GM12878 (cell line): ENCODE measurements around the gene HPRT1. TPM values are rescaled to one million over a fixed set of nuclear protein-coding genes. Genes with fewer than 3 reads are reported as not detected.

Experiments used
- ATAC-seq: fragments of 200-7000 bp; cut with Tn5 transposase; 3 replicates; pipeline ENCODE4 v1.9.1; 2020; ENCODE audit warnings: mild to moderate bottlenecking, moderate library complexity
- BruUV-seq: library from RNA; stranded (reverse); fragments of 400-500 nt; replicated peaks from 2 replicates; lab custom pipeline; 2021; lab: Mats Ljungman, UMichigan
- CTCF ChIA-PET: fragments of 300-600 bp; sonication (Branson Sonifier 250); formaldehyde crosslinking; extraction: SDS; loops from one replicate; lab custom pipeline; 2021; ENCODE audit warnings: inconsistent platforms; lab: Yijun Ruan, JAX
- POLR2A ChIA-PET: fragments of 350-600 bp; formaldehyde crosslinking; extraction: SDS; loops from one replicate; lab custom pipeline; 2021; ENCODE audit warnings: inconsistent platforms; lab: Charles Lee
- RAD21 ChIA-PET: fragments of 300-600 bp; sonication (Branson Sonifier 250); formaldehyde crosslinking; loops from one replicate; lab custom pipeline; 2023; ENCODE audit warnings: antibody characterized with exemption; ENCODE audit not compliant: unreplicated experiment; lab: Charles Lee
- SMC1A ChIA-PET: fragments of 300-600 bp; sonication (Branson Sonifier 250); formaldehyde crosslinking; loops from one replicate; lab custom pipeline; 2023; ENCODE audit not compliant: unreplicated experiment, uncharacterized antibody; lab: Charles Lee
- DNase-seq: peaks from one replicate; pipeline ENCODE4 v3.0.0-alpha.2; 2011; ENCODE audit warnings: low read depth, low spot score
- FAIRE-seq: peaks from 3 replicates; lab custom pipeline; 2011; peaks lifted over from hg19 to GRCh38; lab: Jason Lieb, UNC
- H2AFZ ChIP-seq: 2 replicates; pipeline ENCODE4 v1.6.0; 2011; ENCODE audit warnings: low read depth, low read length, control low read depth; ENCODE audit not compliant: control insufficient read depth
- H3K27ac ChIP-seq: 2 replicates; pipeline ENCODE4 v1.5.1; 2011; ENCODE audit warnings: control low read depth; ENCODE audit not compliant: control insufficient read depth, insufficient read depth
- H3K27me3 ChIP-seq, 2 experiments: replicated peaks in 1 of 2; 2 replicates each; pipeline versions ENCODE4 v1.6.0 to v1.6.1; 2011; ENCODE audit warnings: low read length in 1 of 2; ENCODE audit not compliant: control insufficient read depth in 2 of 2, insufficient read depth in 2 of 2
- H3K36me3 ChIP-seq, 2 experiments: 2 replicates each; pipeline ENCODE4 v1.5.1; 2011; ENCODE audit warnings: low read length in 1 of 2; ENCODE audit not compliant: control insufficient read depth in 2 of 2, insufficient read depth in 2 of 2
- H3K4me1 ChIP-seq: 2 replicates; pipeline ENCODE4 v1.6.1; 2011; ENCODE audit warnings: mild to moderate bottlenecking, low read length, moderate library complexity, mixed read lengths; ENCODE audit not compliant: control insufficient read depth, insufficient read depth
- H3K4me2 ChIP-seq: 2 replicates; pipeline ENCODE4 v1.6.0; 2011; ENCODE audit warnings: control low read depth; ENCODE audit not compliant: control insufficient read depth, insufficient read depth
- H3K4me3 ChIP-seq: fragments of 200-600 bp; sonication (generic); 2 replicates; pipeline ENCODE4 v1.5.1; 2016
- H3K79me2 ChIP-seq: 2 replicates; pipeline ENCODE4 v1.6.0; 2011; ENCODE audit warnings: low read length; ENCODE audit not compliant: control insufficient read depth, insufficient read depth
- H3K9ac ChIP-seq: 2 replicates; pipeline ENCODE4 v1.8.0; 2011; ENCODE audit warnings: low read length, control low read depth, mixed read lengths; ENCODE audit not compliant: control insufficient read depth, insufficient read depth
- H3K9me3 ChIP-seq: replicated peaks from 3 replicates; pipeline ENCODE4 v1.5.1; 2011; ENCODE audit warnings: mild to moderate bottlenecking, low read length; ENCODE audit not compliant: control insufficient read depth, insufficient read depth
- H4K20me1 ChIP-seq: 2 replicates; pipeline ENCODE4 v1.6.0; 2011; ENCODE audit not compliant: control insufficient read depth, insufficient read depth
- CEBPB ChIP-seq, 2 experiments: fragments of 150-350 bp in 1 of 2; IDR thresholded peaks; 2 replicates each; pipeline ENCODE4 v1.6.1; 2012 to 2014; ENCODE audit warnings: low read depth in 2 of 2, low read length in 2 of 2, borderline replicate concordance in 1 of 2, inconsistent platforms in 1 of 2
- E2F4 ChIP-seq: IDR thresholded peaks from 2 replicates; pipeline ENCODE4 v1.6.1; 2012; ENCODE audit warnings: low read depth, low read length, improper control_type of control experiment
- FOXK2 ChIP-seq: fragments of 450-650 bp; IDR thresholded peaks from 2 replicates; pipeline ENCODE4 v1.6.1; 2017; ENCODE audit warnings: mild to moderate bottlenecking, moderate library complexity
- IRF5 ChIP-seq: fragments of 450-650 bp; IDR thresholded peaks from 2 replicates; pipeline ENCODE4 v1.6.1; 2017; ENCODE audit warnings: borderline replicate concordance
- NBN ChIP-seq: fragments of 450-650 bp; IDR thresholded peaks from 2 replicates; pipeline ENCODE4 v1.6.1; 2016
- NKRF ChIP-seq: fragments of 450-650 bp; conservative IDR thresholded peaks from 2 replicates; pipeline ENCODE4 v1.6.1; 2017; ENCODE audit warnings: mild to moderate bottlenecking, moderate library complexity
- RB1 ChIP-seq: fragments of 450-650 bp; formaldehyde crosslinking; IDR thresholded peaks from 2 replicates; pipeline ENCODE4 v1.6.1; 2017; ENCODE audit warnings: mild to moderate bottlenecking, borderline replicate concordance
- SP1 ChIP-seq: IDR thresholded peaks from one replicate; pipeline ENCODE4 v1.6.1; 2011; ENCODE audit warnings: low read depth, low read length
- SREBF1 ChIP-seq: IDR thresholded peaks from 2 replicates; pipeline ENCODE4 v1.6.1; 2012; ENCODE audit warnings: mild to moderate bottlenecking, low read length
- SREBF2 ChIP-seq: IDR thresholded peaks from 2 replicates; pipeline ENCODE4 v1.6.1; 2012; ENCODE audit warnings: mild to moderate bottlenecking, low read length
- YY1 ChIP-seq: IDR thresholded peaks from 2 replicates; pipeline ENCODE4 v1.6.1; 2011; ENCODE audit warnings: low read depth, mild to moderate bottlenecking, low read length
- ZNF24 ChIP-seq: fragments of 450-650 bp; IDR thresholded peaks from 2 replicates; pipeline ENCODE4 v1.6.1; 2017; ENCODE audit warnings: antibody characterized with exemption, mild to moderate bottlenecking
- ZSCAN29 ChIP-seq: fragments of 450-650 bp; IDR thresholded peaks from 2 replicates; pipeline ENCODE4 v1.6.1; 2017; ENCODE audit warnings: mild to moderate bottlenecking, moderate library complexity
- WGBS: methylation state at CpG from one replicate; pipeline ENCODE4 v1.1.6; 2016; ENCODE audit warnings: low lambda C conversion rate; ENCODE audit not compliant: insufficient replicate concordance, insufficient coverage; ENCODE audit errors: missing lambda C conversion rate; 5-methylcytosine and 5-hydroxymethylcytosine counted together
- in situ Hi-C: fragments of 300-500 bp; cut with MboI; formaldehyde crosslinking; loops from 9 replicates; pipeline ENCODE4 v1.14.3; 2018; ENCODE audit warnings: mixed read lengths
- intact Hi-C: fragments of 100-400 bp; cut with micrococcal nuclease; formaldehyde crosslinking; loops from one replicate; pipeline ENCODE4 v1.14.2; 2022; ENCODE audit not compliant: unreplicated experiment
- polyA plus RNA-seq, 11 experiments: library from polyadenylated mRNA; depleted of rRNA in 4 of 11; unstranded in 6 of 11; stranded (reverse) in 5 of 11; fragments of >200 nt; fragmentation: Nextera tagmentation in 4 of 11; fragmentation: Illumina TruSeq in 1 of 11; extraction: Ambion mirVana in 4 of 11; extraction: Trizol in 1 of 11; gene quantifications; 1 replicate in 1 of 11; 2 replicates in 10 of 11; pipeline versions ENCODE4 v1.2.1 to v1.2.3, GENCODE V29; 2011 to 2016; ENCODE audit warnings: inconsistent platforms in 2 of 11, missing spikeins in 2 of 11, low read depth in 1 of 11
- total RNA-seq, 4 experiments: library from RNA; depleted of rRNA in 3 of 4; stranded (reverse); fragments of >200 nt in 3 of 4; fragmentation: Illumina TruSeq in 1 of 4; extraction: Trizol in 1 of 4; gene quantifications; 2 replicates each; pipeline versions ENCODE4 v1.2.1 to v1.2.3, GENCODE V29; 2013 to 2021
- TF ChIP-seq, protein P1 (sequence below): IDR thresholded peaks from 2 replicates; pipeline ENCODE4 v1.6.1; 2012; ENCODE audit warnings: low read depth, low read length, improper control_type of control experiment
- TF ChIP-seq, protein P2 (sequence below): IDR thresholded peaks from 2 replicates; pipeline ENCODE4 v1.6.1; 2012; ENCODE audit warnings: low read depth, low read length, improper control_type of control experiment
- TF ChIP-seq, protein P3 (sequence below): IDR thresholded peaks from 2 replicates; pipeline ENCODE4 v1.6.1; 2011; ENCODE audit warnings: mild to moderate bottlenecking, low read depth, low read length, moderate library complexity; ENCODE audit not compliant: insufficient replicate concordance
- TF ChIP-seq, protein P4 (sequence below): fragments of 450-650 bp; IDR thresholded peaks from 2 replicates; pipeline ENCODE4 v1.6.1; 2017; ENCODE audit warnings: low read depth, mild to moderate bottlenecking, moderate library complexity

The HPRT1 gene
- total and polyA plus RNA-seq, 10 of the 15 experiments (the other 5 are each of a cell fraction or from before 2014, with no cell fraction given), result 19.3 to 161 (median 92.7) TPM

DNA sequence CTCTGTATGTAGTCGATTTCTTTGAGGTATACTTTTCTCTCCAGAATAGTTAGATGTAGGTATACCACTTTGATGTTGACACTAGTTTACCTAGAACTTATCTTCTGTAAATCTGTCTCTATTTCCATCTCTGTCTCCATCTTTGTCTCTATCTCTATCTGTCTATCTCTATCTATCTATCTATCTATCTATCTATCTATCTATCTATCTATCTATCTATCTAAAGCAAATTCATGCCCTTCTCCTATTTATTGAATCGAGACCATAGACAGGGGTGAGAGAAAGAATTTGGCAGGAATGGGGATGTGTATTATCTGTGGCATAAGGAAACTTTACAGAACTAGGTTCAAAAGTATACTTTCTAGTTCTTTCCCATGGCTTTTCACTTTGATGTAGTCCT is 21.4 kb downstream of the HPRT1 start:
- RAD21 ChIA-PET, result no interaction called here
- Histone ChIP-seq H2AFZ (no peak overlapping the region), H3K27ac (no peak overlapping the region), H3K4me1 (no peaks in the 10 kb centered on the region), H3K36me3 (no peaks in the 10 kb centered on the region), H3K9me3 (no peaks in the 10 kb centered on the region), H3K27me3 (no peaks in the 10 kb centered on the region; a peak in 1 of 4 replicates), H3K4me3 (no peak overlapping the region), H4K20me1 (no peaks in the 10 kb centered on the region; the same call in 1 of the 2 replicates), H3K4me2 (no peak overlapping the region), H3K79me2 (no peaks in the 10 kb centered on the region), H3K9ac (no peak overlapping the region)
- in situ Hi-C loops (loop anchor here (5.0 kb wide), 1 partner anchor 301 kb away; no protein-coding TSS in a partner anchor), intact Hi-C loops (loop anchor here (5.0 to 10.0 kb wide), 3 partner anchors 281 to 603 kb away; partner anchors contain the start of gene SMIM10)
- CTCF ChIA-PET, result no interaction called here
- SMC1A ChIA-PET, result no interaction called here
- WGBS, result 28% methylated on average over 2 of the region's 2 CpGs
- no TSS peak for BruUV-seq
- POLR2A ChIA-PET, result no interaction called here
- FAIRE-seq, result no peak
- no peak for ATAC-seq
- no peak for DNase-seq
- TF ChIP-seq IRF5 (no peak), FOXK2 (no peak), ZNF24 (no peak), E2F4 (no peak), SP1 (no peak), ZSCAN29 (no peak), CEBPB (IDR thresholded peaks at IDR 0.05; ENCODE audit: borderline replicate concordance in 1 of 2, low read depth in 2 of 2, low read length in 2 of 2) (no peak), YY1 (no peak), NKRF (no peak), RB1 (no peak), NBN (no peak), SREBF1 (no peak), SREBF2 (no peak)
- TF ChIP-seq, protein P1, sequence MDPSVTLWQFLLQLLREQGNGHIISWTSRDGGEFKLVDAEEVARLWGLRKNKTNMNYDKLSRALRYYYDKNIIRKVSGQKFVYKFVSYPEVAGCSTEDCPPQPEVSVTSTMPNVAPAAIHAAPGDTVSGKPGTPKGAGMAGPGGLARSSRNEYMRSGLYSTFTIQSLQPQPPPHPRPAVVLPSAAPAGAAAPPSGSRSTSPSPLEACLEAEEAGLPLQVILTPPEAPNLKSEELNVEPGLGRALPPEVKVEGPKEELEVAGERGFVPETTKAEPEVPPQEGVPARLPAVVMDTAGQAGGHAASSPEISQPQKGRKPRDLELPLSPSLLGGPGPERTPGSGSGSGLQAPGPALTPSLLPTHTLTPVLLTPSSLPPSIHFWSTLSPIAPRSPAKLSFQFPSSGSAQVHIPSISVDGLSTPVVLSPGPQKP, result no peak
- TF ChIP-seq, protein P2, sequence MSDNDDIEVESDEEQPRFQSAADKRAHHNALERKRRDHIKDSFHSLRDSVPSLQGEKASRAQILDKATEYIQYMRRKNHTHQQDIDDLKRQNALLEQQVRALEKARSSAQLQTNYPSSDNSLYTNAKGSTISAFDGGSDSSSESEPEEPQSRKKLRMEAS, result no peak
- TF ChIP-seq, protein P3, sequence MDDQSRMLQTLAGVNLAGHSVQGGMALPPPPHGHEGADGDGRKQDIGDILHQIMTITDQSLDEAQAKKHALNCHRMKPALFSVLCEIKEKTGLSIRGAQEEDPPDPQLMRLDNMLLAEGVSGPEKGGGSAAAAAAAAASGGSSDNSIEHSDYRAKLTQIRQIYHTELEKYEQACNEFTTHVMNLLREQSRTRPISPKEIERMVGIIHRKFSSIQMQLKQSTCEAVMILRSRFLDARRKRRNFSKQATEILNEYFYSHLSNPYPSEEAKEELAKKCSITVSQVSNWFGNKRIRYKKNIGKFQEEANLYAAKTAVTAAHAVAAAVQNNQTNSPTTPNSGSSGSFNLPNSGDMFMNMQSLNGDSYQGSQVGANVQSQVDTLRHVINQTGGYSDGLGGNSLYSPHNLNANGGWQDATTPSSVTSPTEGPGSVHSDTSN, result no peak
- TF ChIP-seq, protein P4, sequence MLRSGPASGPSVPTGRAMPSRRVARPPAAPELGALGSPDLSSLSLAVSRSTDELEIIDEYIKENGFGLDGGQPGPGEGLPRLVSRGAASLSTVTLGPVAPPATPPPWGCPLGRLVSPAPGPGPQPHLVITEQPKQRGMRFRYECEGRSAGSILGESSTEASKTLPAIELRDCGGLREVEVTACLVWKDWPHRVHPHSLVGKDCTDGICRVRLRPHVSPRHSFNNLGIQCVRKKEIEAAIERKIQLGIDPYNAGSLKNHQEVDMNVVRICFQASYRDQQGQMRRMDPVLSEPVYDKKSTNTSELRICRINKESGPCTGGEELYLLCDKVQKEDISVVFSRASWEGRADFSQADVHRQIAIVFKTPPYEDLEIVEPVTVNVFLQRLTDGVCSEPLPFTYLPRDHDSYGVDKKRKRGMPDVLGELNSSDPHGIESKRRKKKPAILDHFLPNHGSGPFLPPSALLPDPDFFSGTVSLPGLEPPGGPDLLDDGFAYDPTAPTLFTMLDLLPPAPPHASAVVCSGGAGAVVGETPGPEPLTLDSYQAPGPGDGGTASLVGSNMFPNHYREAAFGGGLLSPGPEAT, result no peak
